ENCODE data around the gene TRERF1.

DNA sequence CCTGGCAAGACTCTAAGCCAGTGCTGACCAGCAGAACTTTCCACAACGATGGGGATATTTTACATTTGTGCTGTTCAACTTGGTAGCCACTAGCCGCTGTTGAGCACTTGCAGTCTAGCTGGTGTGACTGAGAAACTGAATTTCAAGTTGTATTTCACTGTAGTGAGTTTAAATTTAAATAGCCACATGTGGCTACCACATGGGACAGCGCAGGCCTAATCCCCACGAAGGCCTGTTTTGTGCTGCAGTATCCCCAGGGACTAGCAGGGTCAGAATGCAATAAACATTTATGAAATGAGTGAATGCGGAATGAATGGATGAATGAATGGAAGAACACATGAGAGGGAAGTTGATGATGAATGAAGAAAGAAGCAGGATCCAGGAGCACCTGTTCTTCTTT lies 115.8 kb downstream of the TRERF1 start:
- no peak for TF ChIP-seq GATA2 (IDR thresholded peaks at IDR 0.05; ENCODE audit: low read depth, low read length)
- TF ChIP-seq GATA3 (IDR thresholded peaks at IDR 0.05; ENCODE audit: low read depth, low read length) = no peak
